Non-pigmented ciliary epithelial cell (primary cell): Measurements from ENCODE around the gene AUTS2.

Source experiments
- DNase-seq: peaks from one replicate; pipeline ENCODE4 v3.0.0-alpha.2; 2010; ENCODE audit warnings: low read depth

Gene AUTS2

GRCh38 chr7:70421319-70421718, 823.0 kb downstream of the AUTS2 start:
- DNase-seq = no peak

- DNase-seq = no peak
Measured at GRCh38 chr7:70426249-70426880, 828.1 kb downstream of the AUTS2 start.

GRCh38 chr7:70432567-70433001, 834.3 kb downstream of the AUTS2 start:
- no peak for DNase-seq

- no peak for DNase-seq
Measured at GRCh38 chr7:70434376-70434775, 836.1 kb downstream of the AUTS2 start.

GRCh38 chr7:70434821-70435220, 836.5 kb downstream of the AUTS2 start:
- DNase-seq = no peak

GRCh38 chr7:70435634-70436033, 837.4 kb downstream of the AUTS2 start:
- no peak for DNase-seq

- no peak for DNase-seq
Measured at GRCh38 chr7:70436790-70437350, 838.6 kb downstream of the AUTS2 start.

GRCh38 chr7:70439651-70440050, 841.4 kb downstream of the AUTS2 start:
- DNase-seq = no peak

GRCh38 chr7:70446448-70447143, 848.3 kb downstream of the AUTS2 start:
- no peak for DNase-seq

GRCh38 chr7:70448312-70448906, 850.1 kb downstream of the AUTS2 start:
- DNase-seq = no peak

- no peak for DNase-seq
Measured at GRCh38 chr7:70450731-70451130, 852.5 kb downstream of the AUTS2 start.

GRCh38 chr7:70455925-70456324, 857.6 kb downstream of the AUTS2 start:
- DNase-seq = no peak

GRCh38 chr7:70456719-70457118, 858.4 kb downstream of the AUTS2 start:
- DNase-seq = no peak

GRCh38 chr7:70457482-70457881, 859.2 kb downstream of the AUTS2 start:
- DNase-seq = no peak

GRCh38 chr7:70457883-70458680, 859.8 kb downstream of the AUTS2 start:
- no peak for DNase-seq

GRCh38 chr7:70458745-70459144, 860.5 kb downstream of the AUTS2 start:
- DNase-seq = no peak

- no peak for DNase-seq
Measured at GRCh38 chr7:70459546-70459945, 861.3 kb downstream of the AUTS2 start.

- no peak for DNase-seq
Measured at GRCh38 chr7:70460071-70460470, 861.8 kb downstream of the AUTS2 start.

GRCh38 chr7:70460562-70460961, 862.3 kb downstream of the AUTS2 start:
- DNase-seq = no peak

- DNase-seq = no peak
Measured at GRCh38 chr7:70463352-70463938, 865.2 kb downstream of the AUTS2 start.

GRCh38 chr7:70466725-70467364, 868.6 kb downstream of the AUTS2 start:
- DNase-seq = no peak
